Aorta (tissue), 5 donors: Measurements from ENCODE around the gene SRBD1. TPM values are rescaled to one million over a fixed set of nuclear protein-coding genes. Genes with fewer than 3 reads are reported as not detected.
A peak's percentile ranks its signal among the peaks of the same experiment; 100 is the strongest.

Experiments
- ATAC-seq: fragments of 200-7000 bp; cut with Tn5 transposase; one replicate; pipeline ENCODE4 v1.9.1; 2022; ENCODE audit warnings: moderate library complexity; ENCODE audit not compliant: low FRiP score
- DNase-seq, 2 donors: peaks; one replicate each; pipeline ENCODE4 v3.0.0-alpha.2; 2020
- H3K27ac ChIP-seq, 2 donors: one replicate each; pipeline ENCODE4 v1.5.1; 2013; ENCODE audit warnings: low read length in 2 of 2, mild to moderate bottlenecking in 2 of 2, moderate library complexity in 2 of 2, control low read depth in 1 of 2, inconsistent platforms in 1 of 2, low read depth in 1 of 2
- H3K27me3 ChIP-seq, 2 donors: one replicate each; pipeline ENCODE4 v1.6.1; 2013; ENCODE audit warnings: control low read depth in 1 of 2, low read length in 1 of 2, mild to moderate bottlenecking in 1 of 2, moderate library complexity in 1 of 2; ENCODE audit not compliant: insufficient read depth in 2 of 2, control insufficient read depth in 1 of 2
- H3K36me3 ChIP-seq, 2 donors: one replicate each; pipeline ENCODE4 v1.6.1; 2013; ENCODE audit warnings: control low read depth in 1 of 2, low read length in 1 of 2, mild to moderate bottlenecking in 1 of 2; ENCODE audit not compliant: insufficient read depth in 2 of 2, control insufficient read depth in 1 of 2
- H3K4me1 ChIP-seq, 2 donors: one replicate each; pipeline ENCODE4 v1.6.1; 2013; ENCODE audit warnings: low read length in 2 of 2, control low read depth in 1 of 2, mild to moderate bottlenecking in 1 of 2, moderate library complexity in 1 of 2; ENCODE audit not compliant: insufficient read depth in 2 of 2, control insufficient read depth in 1 of 2
- H3K4me3 ChIP-seq, 2 donors: one replicate each; pipeline ENCODE4 v1.5.1; 2013; ENCODE audit warnings: low read length in 2 of 2, control low read depth in 1 of 2, mild to moderate bottlenecking in 1 of 2
- H3K9me3 ChIP-seq: one replicate; pipeline ENCODE4 v1.6.1; 2013; ENCODE audit warnings: mild to moderate bottlenecking, low read length; ENCODE audit not compliant: control insufficient read depth
- WGBS, 2 donors: extraction: QIAGEN DNeasy Blood & Tissue Kit; methylation state at CpG; one replicate each; pipeline ENCODE4 v1.1.7; 2013; 5-methylcytosine and 5-hydroxymethylcytosine counted together
- intact Hi-C, 2 donors: fragments of 100-400 bp; cut with DNase I; formaldehyde crosslinking; loops; one replicate each; pipeline versions ENCODE4 v1.14.2 to v1.15.0; 2022
- polyA plus RNA-seq, 2 donors: library from polyadenylated mRNA; stranded (reverse); fragments of 200-250 nt; gene quantifications; one replicate each; pipeline ENCODE4 v1.2.3, GENCODE V29; 2013
- total RNA-seq, 2 donors: library from RNA; stranded (reverse); fragmentation: NEBNext Ultra II Directional; extraction: Animal tissue kit (Norgen Biotek cat#: 25700); gene quantifications; one replicate each; pipeline ENCODE4 v1.2.1, GENCODE V29; 2021
- donor health status: healthy with polysubstance abuse.
- donor health status: Bipolar disorder and iron deficiency.
- donor health status: DM: no; HTN: no; CAD: no.
- donor health status: DM: no; HTN: no; CAD: no.
- donor health status: DM: yes; HTN: yes; CAD: no.

SRBD1 gene
- total and polyA plus RNA-seq, 4 donors, result 5.4 to 21.2 (median 10.6) TPM

DNA sequence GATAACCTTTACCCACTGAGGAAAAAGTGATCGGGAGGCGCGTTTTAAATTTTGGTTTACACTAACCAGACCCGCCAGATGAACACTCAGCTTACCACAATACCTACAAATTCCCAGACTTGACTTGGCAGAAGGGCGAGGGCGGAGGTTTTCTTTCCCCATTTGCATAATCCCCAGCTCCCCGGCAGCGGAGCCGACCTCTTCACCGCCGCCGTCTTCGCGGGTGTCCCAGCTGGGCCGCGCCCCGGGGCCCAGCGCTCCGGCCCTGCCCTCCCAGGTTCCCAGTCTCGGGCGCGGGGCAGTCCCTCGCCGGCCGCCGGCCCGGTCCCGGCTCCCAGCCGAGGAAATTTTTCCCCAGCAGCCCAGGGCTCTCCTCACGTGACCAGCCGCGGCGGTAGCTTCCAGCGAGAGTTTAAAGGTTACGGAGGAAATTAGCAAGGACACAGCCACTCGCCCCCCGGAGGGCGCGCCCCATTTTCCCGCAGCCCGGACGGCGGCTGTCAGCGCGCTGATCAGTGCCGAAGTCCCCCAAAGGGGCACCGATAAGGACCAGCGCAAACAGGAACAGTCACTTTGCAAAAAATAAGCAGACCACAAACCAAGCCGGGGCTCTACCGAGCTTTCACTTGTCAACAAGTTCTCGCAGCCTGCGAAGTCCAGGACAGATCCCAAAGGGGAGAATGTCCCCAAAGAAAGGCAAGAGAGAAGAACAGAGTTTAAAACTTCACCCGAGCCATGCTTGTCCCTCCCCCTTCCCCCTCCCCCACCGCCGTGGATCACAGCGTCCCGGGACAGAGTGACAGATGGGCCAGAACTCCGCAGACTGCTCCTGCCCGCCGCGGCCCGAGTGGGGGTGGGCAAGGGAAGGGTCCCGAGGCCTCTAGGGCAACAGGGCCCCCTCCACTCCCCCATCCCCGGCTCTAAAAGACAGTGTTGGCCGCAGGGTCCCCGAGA is 39.1 kb upstream of the SRBD1 start:
- Histone ChIP-seq H3K27me3 (no peaks in the 10 kb centered on the region), H3K27ac (peak overlapping the region; percentile 88 to 93), H3K36me3 (no peaks in the 10 kb centered on the region), H3K4me1 (no peaks in the 10 kb centered on the region), H3K9me3 (no peaks in the 10 kb centered on the region), H3K4me3 (peak overlapping the region; percentile 72 to 88)
- ATAC-seq, result peak; percentile 75
- 0% methylated on average over 66 of the region's 66 CpGs for WGBS, 2 donors
- DNase-seq, result peak; percentile 82 to 91
- intact Hi-C loops, result loop anchor here in 1 of 2 donors (5.0 kb wide), 1 partner anchor 342 kb away; no protein-coding TSS in a partner anchor

DNA sequence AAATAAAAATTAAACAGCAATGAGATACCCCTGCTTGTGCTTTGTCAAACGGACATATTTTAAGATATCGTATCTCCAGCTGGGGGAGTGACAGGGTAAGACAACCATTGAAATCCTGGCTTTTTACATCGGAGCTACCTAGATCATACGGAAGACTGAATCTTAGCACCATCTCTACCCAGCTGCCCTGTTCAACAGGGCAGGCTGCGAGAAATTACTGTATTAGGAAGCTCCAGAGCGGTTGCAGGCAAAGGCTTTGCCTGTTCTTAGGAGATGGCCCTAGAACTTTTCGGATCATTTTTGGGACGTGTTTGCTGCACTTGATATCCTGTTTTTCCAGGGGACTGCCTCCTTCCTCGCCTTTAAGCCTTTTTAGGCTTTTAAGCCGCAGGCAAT is 38.4 kb upstream of the SRBD1 start:
- intact Hi-C loops, result loop anchor here in 1 of 2 donors (5.0 kb wide), 1 partner anchor 343 kb away; no protein-coding TSS in a partner anchor
- Histone ChIP-seq H3K9me3 (no peaks in the 10 kb centered on the region), H3K27ac (peak overlapping the region; percentile 55 to 88), H3K4me3 (peak overlapping the region; percentile 72 to 88), H3K27me3 (no peaks in the 10 kb centered on the region), H3K36me3 (no peaks in the 10 kb centered on the region), H3K4me1 (no peaks in the 10 kb centered on the region)
- no peak for ATAC-seq
- WGBS, 2 donors, result 5 to 8% methylated on average over 10 of the region's 10 CpGs
- no peak for DNase-seq

DNA sequence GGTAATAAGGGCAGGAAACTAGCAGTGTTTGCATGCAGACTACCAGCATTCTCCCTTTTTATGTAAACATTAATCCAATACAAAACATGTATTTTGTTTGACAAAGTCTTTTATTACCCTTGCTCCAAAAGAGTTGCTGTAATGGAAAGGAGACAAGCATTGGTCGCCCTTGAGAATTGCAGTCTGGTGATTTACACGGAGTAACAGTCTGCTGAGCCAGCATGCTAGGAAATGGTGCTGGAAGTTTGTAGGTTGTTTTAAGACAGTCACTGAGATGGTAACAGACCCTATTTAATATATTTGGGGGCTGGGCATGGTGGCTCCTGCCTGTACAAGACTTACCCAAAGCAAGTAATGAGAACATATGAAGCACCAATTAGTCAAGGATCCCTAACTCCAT is 37.6 kb upstream of the SRBD1 start:
- 85 to 91% methylated on average over 2 of the region's 2 CpGs for WGBS, 2 donors
- H3K27ac ChIP-seq, result no peak overlapping the region
- H3K36me3 ChIP-seq, result no peaks in the 10 kb centered on the region
- intact Hi-C loops, result loop anchor here in 1 of 2 donors (5.0 kb wide), 1 partner anchor 344 kb away; no protein-coding TSS in a partner anchor
- no peak for DNase-seq
- H3K4me1 ChIP-seq, result no peaks in the 10 kb centered on the region
- no peak overlapping the region for H3K4me3 ChIP-seq
- no peaks in the 10 kb centered on the region for H3K27me3 ChIP-seq
- no peak for ATAC-seq
- no peaks in the 10 kb centered on the region for H3K9me3 ChIP-seq

DNA sequence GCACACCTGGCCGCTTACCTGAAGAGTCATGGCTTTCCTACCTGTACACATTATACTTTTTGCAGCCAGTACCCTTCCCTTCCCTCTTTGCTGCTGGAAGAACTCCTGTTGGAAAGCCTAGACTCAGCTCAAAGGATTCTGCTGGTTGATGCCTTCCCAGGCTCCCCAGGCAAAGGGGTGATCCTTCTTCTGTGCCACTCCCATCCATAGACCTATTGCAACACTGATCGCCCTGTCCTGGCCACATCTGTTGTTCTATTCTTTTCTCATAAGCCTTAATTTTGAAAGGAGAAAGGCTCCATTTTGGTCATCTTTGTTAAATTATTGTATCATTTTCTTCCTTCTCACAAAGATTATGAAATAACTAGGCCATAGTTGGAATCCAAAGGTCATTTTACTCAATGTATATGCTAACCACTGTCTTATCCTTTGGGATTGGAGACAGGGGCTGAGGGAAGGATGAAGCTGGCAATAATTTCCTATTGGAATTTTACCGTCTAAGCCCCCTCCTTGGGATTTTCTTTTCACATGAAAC is 37.0 kb upstream of the SRBD1 start:
- Histone ChIP-seq H3K27ac (no peak overlapping the region), H3K27me3 (no peaks in the 10 kb centered on the region), H3K36me3 (no peaks in the 10 kb centered on the region), H3K4me3 (no peak overlapping the region), H3K4me1 (no peaks in the 10 kb centered on the region), H3K9me3 (no peaks in the 10 kb centered on the region)
- WGBS, 2 donors, result 96 to 98% methylated on average over 3 of the region's 3 CpGs
- ATAC-seq, result no peak
- intact Hi-C loops, result loop anchor here in 1 of 2 donors (5.0 kb wide), 1 partner anchor 344 kb away; no protein-coding TSS in a partner anchor
- DNase-seq, result no peak

DNA sequence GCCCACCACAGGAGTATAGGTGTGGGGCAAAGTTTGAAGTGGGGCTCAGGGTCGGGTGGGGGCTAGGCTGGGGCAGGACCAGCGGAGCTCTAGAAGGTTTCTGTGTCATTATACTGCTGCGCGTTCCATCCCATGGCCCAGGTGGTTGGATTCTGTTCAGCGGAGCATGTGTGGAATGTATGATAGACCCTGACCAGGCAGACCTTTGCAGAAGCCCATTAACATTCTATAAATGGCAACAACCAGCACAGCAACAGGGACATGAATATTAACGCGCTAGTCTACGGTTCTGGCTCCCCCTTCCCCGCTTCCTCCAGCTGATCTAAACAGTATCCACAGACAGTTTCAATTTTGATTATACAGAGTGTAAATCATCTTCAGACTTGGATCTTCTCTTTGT is 36.3 kb upstream of the SRBD1 start:
- WGBS, 2 donors, result 94% methylated on average over 9 of the region's 9 CpGs

DNA sequence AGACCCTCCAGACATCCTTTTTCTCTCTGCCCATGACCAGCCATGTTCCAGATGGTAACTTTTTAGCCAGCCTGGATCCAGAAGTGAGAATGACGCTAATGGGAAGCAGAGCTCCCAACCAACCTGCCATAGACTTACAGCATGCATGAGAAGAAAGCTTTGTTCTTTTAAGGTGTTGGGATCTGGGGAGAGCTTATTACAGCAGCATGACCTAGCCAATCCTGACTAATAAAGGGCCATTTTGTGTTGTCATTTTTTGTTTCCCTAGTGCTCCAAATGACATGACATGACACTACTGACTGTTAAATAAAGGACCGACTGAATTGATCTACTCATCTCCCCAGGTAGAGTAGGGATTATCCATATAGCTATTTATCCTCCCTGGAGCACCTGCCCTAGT is 35.2 kb upstream of the SRBD1 start:
- no peaks in the 10 kb centered on the region for H3K9me3 ChIP-seq
- 98% methylated on average over 2 of the region's 2 CpGs for WGBS, 2 donors
- no peak overlapping the region for H3K27ac ChIP-seq
- no peaks in the 10 kb centered on the region for H3K4me1 ChIP-seq
- intact Hi-C loops, result loop anchor here in 1 of 2 donors (5.0 kb wide), 1 partner anchor 346 kb away; no protein-coding TSS in a partner anchor
- ATAC-seq (no peak), DNase-seq (no peak)
- no peaks in the 10 kb centered on the region for H3K27me3 ChIP-seq
- no peak overlapping the region for H3K4me3 ChIP-seq
- H3K36me3 ChIP-seq, result no peaks in the 10 kb centered on the region

More for the DNA sequence above, 36.3 kb upstream of the SRBD1 start:
- Histone ChIP-seq H3K4me3 (no peak overlapping the region), H3K36me3 (no peaks in the 10 kb centered on the region), H3K4me1 (no peaks in the 10 kb centered on the region), H3K9me3 (no peaks in the 10 kb centered on the region), H3K27me3 (no peaks in the 10 kb centered on the region), H3K27ac (no peak overlapping the region)
- no peak for DNase-seq
- intact Hi-C loops, result loop anchor here in 1 of 2 donors (5.0 kb wide), 1 partner anchor 345 kb away; no protein-coding TSS in a partner anchor
- ATAC-seq, result no peak

DNA sequence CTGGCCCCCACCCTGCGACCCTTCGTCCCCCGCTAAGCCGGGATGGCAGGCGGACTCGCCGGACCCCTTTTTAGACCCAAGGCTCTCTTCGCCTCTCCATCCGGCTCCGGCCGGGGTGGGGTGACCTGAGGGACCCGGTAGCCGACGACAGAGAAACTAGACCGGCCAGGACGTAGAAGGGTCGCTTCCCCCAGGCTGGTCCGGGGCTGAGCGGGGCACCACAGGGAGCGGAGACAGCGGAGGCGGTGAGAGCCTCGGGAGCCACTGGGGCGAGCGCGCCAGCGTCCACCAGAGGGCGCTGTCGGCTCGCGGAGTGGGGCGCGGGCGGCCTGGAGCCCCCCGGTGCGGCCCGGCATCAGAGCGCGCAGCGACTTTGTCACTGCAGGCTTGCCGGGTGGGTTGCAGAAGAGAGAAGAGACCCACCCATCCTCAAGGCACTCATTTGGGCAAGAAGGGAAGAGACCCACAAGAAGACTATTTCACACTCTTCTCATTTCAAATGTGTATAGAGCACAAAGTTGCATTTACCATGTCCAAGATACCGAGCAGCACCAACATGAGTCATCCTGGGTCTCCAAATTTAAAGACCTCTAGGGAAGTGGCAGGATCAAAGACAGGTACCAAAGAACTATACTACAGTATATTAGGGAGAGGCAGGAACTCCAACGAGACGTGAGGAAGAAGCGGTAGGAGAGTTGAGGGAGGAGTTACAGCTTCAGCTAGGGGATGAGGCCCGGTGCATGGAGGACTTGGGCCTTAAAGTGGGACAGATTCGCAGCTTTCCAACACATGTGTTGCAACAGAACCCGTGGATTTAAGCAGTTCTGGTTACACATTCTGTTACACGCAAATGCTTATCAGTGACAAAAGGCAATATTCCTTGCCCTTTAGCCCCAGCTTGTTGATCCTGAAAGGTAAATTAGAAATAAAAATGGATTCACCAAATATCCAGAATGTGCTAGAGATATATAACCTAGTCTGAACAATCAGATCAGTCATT is 32.8 kb upstream of the SRBD1 start:
- H3K4me3 ChIP-seq, result peak overlapping the region in 1 of 2 donors; percentile 25
- 12 to 13% methylated on average over 47 to 49 of the region's 49 CpGs for WGBS, 2 donors
- H3K27me3 ChIP-seq, result no peaks in the 10 kb centered on the region
- no peaks in the 10 kb centered on the region for H3K4me1 ChIP-seq
- DNase-seq (peak; percentile 70 to 91), ATAC-seq (peak; percentile 97)
- no peaks in the 10 kb centered on the region for H3K36me3 ChIP-seq
- H3K9me3 ChIP-seq, result no peaks in the 10 kb centered on the region
- no peak overlapping the region for H3K27ac ChIP-seq
- intact Hi-C loops, result loop anchor here (1.0 to 2.0 kb wide), 3 partner anchors 135 to 293 kb away; no protein-coding TSS in a partner anchor

DNA sequence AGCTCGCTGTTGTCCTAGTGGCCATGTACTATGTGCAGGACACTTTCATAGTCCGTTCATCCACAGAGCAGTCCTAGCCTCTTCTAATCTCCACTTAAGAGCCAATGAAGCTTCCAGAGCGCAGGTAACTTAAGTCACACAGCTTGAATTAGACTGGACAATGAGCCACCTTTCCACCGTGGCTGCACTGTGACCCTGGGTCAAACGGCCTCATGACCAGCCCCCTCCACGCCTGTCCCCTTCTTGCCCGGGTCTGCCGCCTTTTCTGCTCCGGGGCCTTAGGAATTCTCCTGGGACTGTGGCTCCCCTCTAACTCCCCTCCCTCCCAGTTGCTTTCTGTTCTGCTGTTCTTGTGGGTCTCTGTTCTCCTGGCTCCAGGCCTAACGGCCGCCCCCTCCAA is 32.0 kb upstream of the SRBD1 start:
- no peak for DNase-seq
- ATAC-seq, result peak; percentile 19
- 23 to 24% methylated on average over 11 of the region's 11 CpGs for WGBS, 2 donors
- Histone ChIP-seq H3K36me3 (no peaks in the 10 kb centered on the region), H3K27me3 (no peaks in the 10 kb centered on the region), H3K4me3 (peak overlapping the region in 1 of 2 donors; percentile 25), H3K9me3 (no peaks in the 10 kb centered on the region), H3K4me1 (no peaks in the 10 kb centered on the region), H3K27ac (no peak overlapping the region)
- intact Hi-C loops, result loop anchor here (1.0 to 2.0 kb wide), 3 partner anchors 136 to 294 kb away; no protein-coding TSS in a partner anchor
